ENCODE data around the gene GRIN1. TPM values are rescaled to one million over a fixed set of nuclear protein-coding genes. Genes with fewer than 3 reads are reported as not detected.
A peak's percentile ranks its signal among the peaks of the same experiment; 100 is the strongest.

The GRIN1 gene
- total RNA-seq, 1 experiment from 2014 or later: not detected

DNA sequence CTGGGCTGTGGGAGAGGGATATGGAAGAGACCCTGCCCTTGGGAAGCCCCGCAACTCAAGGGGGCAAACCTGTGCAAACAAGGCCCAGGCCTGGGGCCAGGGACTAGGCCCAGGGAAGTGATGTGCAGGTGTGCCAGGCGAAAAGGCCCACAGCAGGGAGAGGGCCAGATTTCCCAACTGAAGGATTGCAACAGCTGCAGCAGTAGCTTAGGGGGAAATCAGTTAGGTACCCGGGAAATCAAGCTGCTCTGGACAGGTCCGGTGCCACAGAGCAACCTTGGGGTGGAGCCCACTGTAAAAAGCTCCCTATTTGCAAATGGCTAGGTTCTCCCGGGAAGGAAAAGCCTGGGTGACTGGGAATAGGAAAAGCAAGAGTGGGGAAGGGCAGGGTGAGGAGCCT, 10.4 kb downstream of the GRIN1 start:
- peaks cover 11% of the 10 kb centered on the region for H3K4me1 ChIP-seq (replicated peaks; ENCODE audit: insufficient read depth)
- H4K20me1 ChIP-seq (ENCODE audit: insufficient read depth): no peaks in the 10 kb centered on the region
- H3K27ac ChIP-seq: no peak overlapping the region
- no peaks in the 10 kb centered on the region for H3K9me2 ChIP-seq (ENCODE audit: insufficient read depth)
- ChIA-PET CTCF (interaction anchor here (1.4 kb wide), 1 partner anchor 40 kb away, joined by 3 read pairs; no protein-coding TSS in a partner anchor), POLR2A (ENCODE audit: unreplicated experiment) (interaction anchor here (0.6 kb wide), 1 partner anchor 79 kb away, joined by 10 read pairs; the partner anchor contains the start of gene SAPCD2)
- BruUV-seq (replicated peaks): no TSS peak
- H3K36me3 ChIP-seq (ENCODE audit: low read depth): no peaks in the 10 kb centered on the region
- no peaks in the 10 kb centered on the region for H3K9me3 ChIP-seq (ENCODE audit: insufficient read depth, low read depth)
- intact Hi-C loops (cut with micrococcal nuclease; ENCODE audit: unreplicated experiment): no loop called here
- H3K4me2 ChIP-seq: peak overlapping the region; percentile 59
- H3K79me2 ChIP-seq (ENCODE audit: low read depth): no peaks in the 10 kb centered on the region
- H2AFZ ChIP-seq: no peak overlapping the region
- H3K4me3 ChIP-seq: no peak overlapping the region
- H3K27me3 ChIP-seq (ENCODE audit: insufficient read depth, low read depth): no peaks in the 10 kb centered on the region
- TF ChIP-seq CTCF (conservative IDR thresholded peaks at IDR 0.05): no peak
- no peak for TF ChIP-seq EZH2 (IDR thresholded peaks at IDR 0.05; ENCODE audit: low read depth)
- H3F3A ChIP-seq (ENCODE audit: insufficient read depth, low read depth): peaks cover 34% of the 10 kb centered on the region
- no peak for DNase-seq

- no TSS peak for BruUV-seq (replicated peaks)
- intact Hi-C loops (cut with micrococcal nuclease; ENCODE audit: unreplicated experiment): no loop called here
- Histone ChIP-seq H3F3A (ENCODE audit: insufficient read depth, low read depth) (peaks cover 40% of the 10 kb centered on the region), H3K4me3 (no peak overlapping the region), H3K9me3 (ENCODE audit: insufficient read depth, low read depth) (no peaks in the 10 kb centered on the region), H2AFZ (no peak overlapping the region), H3K27ac (no peak overlapping the region), H3K27me3 (ENCODE audit: insufficient read depth, low read depth) (no peaks in the 10 kb centered on the region), H4K20me1 (ENCODE audit: insufficient read depth) (no peaks in the 10 kb centered on the region), H3K4me1 (replicated peaks; ENCODE audit: insufficient read depth) (peaks cover 11% of the 10 kb centered on the region), H3K36me3 (ENCODE audit: low read depth) (no peaks in the 10 kb centered on the region), H3K9me2 (ENCODE audit: insufficient read depth) (no peaks in the 10 kb centered on the region), H3K79me2 (ENCODE audit: low read depth) (no peaks in the 10 kb centered on the region), H3K4me2 (peak overlapping the region; percentile 59)
- ChIA-PET CTCF (interaction anchor here (0.7 to 1.5 kb wide), 6 partner anchors 10 to 172 kb away, joined by 3 to 10 read pairs (median 4); no protein-coding TSS in a partner anchor), POLR2A (ENCODE audit: unreplicated experiment) (interaction anchor here (0.6 to 1.5 kb wide), 5 partner anchors 20 to 73 kb away, joined by 4 to 23 read pairs (median 9); no protein-coding TSS in a partner anchor)
- DNase-seq: no peak
- TF ChIP-seq EZH2 (IDR thresholded peaks at IDR 0.05; ENCODE audit: low read depth): no peak
- TF ChIP-seq CTCF (conservative IDR thresholded peaks at IDR 0.05): no peak
These were observed 11.1 kb downstream of the GRIN1 start for GRCh38 chr9:137149942-137150616.

DNA sequence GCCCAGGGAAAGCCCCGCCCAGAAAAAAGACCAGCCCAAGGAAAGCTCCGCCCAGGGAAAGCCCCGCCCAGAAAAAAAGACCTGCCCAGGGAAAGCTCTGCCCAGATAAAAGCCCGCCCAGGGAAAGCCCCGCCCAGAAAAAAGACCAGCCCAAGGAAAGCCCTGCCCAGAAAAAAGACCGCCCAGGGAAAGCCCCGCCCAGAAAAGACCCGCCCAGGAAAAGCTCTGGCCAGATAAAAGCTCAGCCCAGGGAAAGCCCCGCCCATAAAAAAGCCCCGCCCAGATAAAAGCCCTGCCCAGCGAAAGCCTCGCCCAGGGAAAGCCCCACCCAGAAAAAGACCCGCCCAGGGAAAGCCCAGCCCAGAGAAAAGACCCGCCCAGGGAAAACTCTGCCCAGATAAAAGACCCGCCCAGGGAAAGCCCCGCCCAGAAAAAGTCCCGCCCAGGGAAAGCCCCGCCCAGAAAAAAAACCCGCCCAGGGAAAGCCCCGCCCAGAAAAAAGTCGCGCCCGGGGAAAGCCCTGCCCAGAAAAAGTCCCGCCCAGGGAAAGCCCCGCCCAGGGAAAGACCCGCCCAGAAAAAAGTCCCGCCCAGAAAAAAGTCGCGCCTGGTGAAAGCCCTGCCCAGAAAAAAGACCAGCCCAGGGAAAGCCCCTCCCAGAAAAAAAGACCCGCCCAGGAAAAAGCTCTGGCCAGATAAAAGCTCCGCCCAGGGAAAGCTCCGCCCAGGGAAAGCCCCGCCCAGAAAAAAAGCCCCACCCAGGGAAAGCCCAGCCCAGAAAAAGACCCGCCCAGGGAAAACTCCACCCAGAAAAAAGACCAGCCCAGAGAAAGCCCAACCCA, 11.9 kb downstream of the GRIN1 start:
- ChIA-PET POLR2A (ENCODE audit: unreplicated experiment) (interaction anchor here (0.6 to 1.5 kb wide), 6 partner anchors 35 to 151 kb away, joined by 3 to 45 read pairs (median 9); partner anchors contain the start of gene NRARP), CTCF (interaction anchor here (0.6 to 1.5 kb wide), 9 partner anchors 8 to 358 kb away, joined by 3 to 11 read pairs (median 7); no protein-coding TSS in a partner anchor)
- peaks cover 42% of the 10 kb centered on the region for H3F3A ChIP-seq (ENCODE audit: insufficient read depth, low read depth)
- intact Hi-C loops (cut with micrococcal nuclease; ENCODE audit: unreplicated experiment): no loop called here
- peak; percentile 76 to 85 for DNase-seq
- no peak for TF ChIP-seq EZH2 (IDR thresholded peaks at IDR 0.05; ENCODE audit: low read depth)
- no peak for TF ChIP-seq CTCF (conservative IDR thresholded peaks at IDR 0.05)
- no peaks in the 10 kb centered on the region for H3K27me3 ChIP-seq (ENCODE audit: insufficient read depth, low read depth)
- no peaks in the 10 kb centered on the region for H4K20me1 ChIP-seq (ENCODE audit: insufficient read depth)
- no peaks in the 10 kb centered on the region for H3K9me3 ChIP-seq (ENCODE audit: insufficient read depth, low read depth)
- H3K9me2 ChIP-seq (ENCODE audit: insufficient read depth): no peaks in the 10 kb centered on the region
- H3K4me3 ChIP-seq: no peak overlapping the region
- no peaks in the 10 kb centered on the region for H3K36me3 ChIP-seq (ENCODE audit: low read depth)
- H2AFZ ChIP-seq: no peak overlapping the region
- H3K27ac ChIP-seq: no peak overlapping the region
- BruUV-seq (replicated peaks): no TSS peak
- peaks cover 11% of the 10 kb centered on the region for H3K4me1 ChIP-seq (replicated peaks; ENCODE audit: insufficient read depth)
- H3K79me2 ChIP-seq (ENCODE audit: low read depth): no peaks in the 10 kb centered on the region
- peak overlapping the region; percentile 32; the same call in 1 of the 2 replicates for H3K4me2 ChIP-seq
